ELR (cell line): Measurements from ENCODE around the gene FOXF2.

Experiments used
- DNase-seq: peaks from one replicate; pipeline ENCODE4 v3.0.0-alpha.2; 2015; ENCODE audit warnings: low read depth

The FOXF2 gene

GRCh38 chr6:1407499-1407990, 18.2 kb downstream of the FOXF2 start:
- peak; percentile 43 for DNase-seq

DNA sequence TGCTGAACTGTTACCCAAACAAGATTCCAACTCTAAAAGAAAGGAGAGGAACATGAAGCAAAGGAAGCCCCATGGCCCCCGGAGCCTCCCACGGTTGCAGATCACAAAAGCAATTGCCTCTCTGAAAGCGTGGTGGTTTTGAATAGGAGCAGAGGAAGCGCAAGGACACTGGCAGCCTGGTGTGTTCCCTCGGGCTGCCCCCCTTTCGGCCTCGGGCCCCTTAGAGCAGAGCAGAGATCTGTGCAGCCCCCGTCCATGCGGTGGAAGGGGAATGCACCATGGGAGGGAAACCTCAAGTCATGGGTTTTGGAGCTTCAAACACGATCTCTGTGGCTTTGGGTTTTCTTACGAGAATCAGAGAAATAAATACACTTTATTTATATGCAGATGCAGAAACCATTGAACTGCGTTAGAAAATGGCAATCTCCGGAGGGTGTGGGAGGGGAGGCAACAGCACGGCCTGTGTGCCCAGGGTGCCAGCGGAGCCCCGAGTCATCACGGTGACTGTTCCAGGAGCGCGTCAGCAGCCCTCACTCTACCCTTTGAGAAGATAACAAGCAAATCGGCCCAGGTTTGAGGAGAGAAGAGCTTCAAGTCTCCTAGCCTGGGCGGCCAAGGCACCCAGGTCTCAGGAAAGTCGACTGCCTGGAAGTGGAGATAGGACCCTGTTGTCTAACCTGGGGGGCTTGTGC, 20.5 kb downstream of the FOXF2 start:
- DNase-seq: no peak

- DNase-seq: no peak
Observed at GRCh38 chr6:1412901-1413300, 23.5 kb downstream of the FOXF2 start.

GRCh38 chr6:1415416-1416063, 26.2 kb downstream of the FOXF2 start:
- peak; percentile 26 for DNase-seq

- DNase-seq: no peak
Observed at GRCh38 chr6:1416191-1416760, 26.9 kb downstream of the FOXF2 start.

DNA sequence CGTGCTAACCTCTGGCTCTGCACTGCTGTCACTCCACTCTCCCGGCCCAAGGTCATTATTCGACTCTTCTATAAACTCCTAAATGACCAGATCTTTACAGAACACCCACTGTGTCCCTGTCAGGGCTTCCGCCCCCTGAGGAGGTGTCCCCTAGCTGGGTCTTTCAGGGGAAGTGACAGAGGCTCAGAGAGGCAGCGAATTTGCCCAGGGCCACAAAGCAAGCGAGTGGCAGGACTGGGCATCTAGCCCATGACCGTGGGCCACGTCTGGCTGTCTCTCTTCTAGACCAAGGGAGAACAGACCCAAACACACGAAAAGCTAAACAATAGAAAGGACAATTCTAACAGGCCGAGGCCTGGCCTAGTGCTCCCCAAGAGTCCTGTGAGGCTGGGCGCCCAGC, 27.4 kb downstream of the FOXF2 start:
- DNase-seq: no peak

- DNase-seq: no peak
Observed at GRCh38 chr6:1417718-1418117, 28.3 kb downstream of the FOXF2 start.

DNA sequence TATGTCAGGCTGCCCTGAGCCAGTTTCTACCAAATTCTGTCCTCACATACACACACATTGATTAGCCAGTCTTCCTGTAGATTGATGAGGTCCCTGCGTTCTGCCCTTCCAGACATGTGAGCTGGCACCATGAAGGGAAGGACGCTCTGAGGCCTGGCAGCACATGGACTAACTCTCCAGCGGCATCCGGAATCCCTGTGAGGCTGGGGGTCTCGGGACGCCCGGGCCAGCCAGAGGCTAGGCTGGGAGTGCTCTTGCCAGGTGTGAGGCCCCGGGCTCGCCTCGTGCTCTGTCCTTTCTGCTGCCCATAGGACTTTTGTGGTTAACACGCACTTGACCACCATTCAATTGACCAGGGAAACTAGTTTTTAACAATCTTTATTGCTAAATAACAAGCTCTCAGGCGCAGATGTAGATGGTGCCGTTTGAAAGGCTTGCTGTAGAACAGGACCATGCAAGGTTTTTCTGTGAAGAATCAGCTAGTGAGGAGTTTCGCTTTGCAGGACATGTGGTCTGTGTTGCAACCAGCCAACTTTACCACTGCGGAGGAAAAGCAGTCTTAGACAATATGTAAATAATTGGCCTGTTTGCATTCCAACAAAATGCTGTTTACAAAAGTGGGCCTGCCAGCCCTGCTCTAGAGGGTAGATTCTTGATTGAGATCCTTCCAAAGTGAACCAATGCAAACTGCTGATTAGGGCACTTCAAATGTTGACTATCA, 29.3 kb downstream of the FOXF2 start:
- DNase-seq: no peak

GRCh38 chr6:1420382-1420781, 31.0 kb downstream of the FOXF2 start:
- no peak for DNase-seq

DNA sequence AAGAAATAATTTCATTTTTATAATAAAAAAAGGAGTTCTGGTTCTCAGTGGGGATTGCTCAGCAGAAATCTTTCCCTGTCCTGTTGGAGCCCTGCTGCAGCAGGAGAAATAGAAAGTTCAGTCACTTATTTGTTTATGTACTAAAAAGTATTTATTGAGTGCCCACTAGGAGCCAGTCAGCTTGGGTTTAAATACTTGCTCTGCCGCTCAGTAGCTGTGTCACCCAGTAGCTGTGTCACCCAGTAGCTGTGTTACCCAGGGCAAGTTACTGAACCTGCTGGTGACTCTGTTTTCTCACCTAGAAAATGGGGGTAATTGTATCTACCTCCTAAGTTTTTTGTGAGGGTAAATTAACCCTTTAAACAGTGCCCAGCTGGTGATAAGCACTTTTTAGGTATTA, 32.9 kb downstream of the FOXF2 start:
- peak; percentile 19 for DNase-seq

DNA sequence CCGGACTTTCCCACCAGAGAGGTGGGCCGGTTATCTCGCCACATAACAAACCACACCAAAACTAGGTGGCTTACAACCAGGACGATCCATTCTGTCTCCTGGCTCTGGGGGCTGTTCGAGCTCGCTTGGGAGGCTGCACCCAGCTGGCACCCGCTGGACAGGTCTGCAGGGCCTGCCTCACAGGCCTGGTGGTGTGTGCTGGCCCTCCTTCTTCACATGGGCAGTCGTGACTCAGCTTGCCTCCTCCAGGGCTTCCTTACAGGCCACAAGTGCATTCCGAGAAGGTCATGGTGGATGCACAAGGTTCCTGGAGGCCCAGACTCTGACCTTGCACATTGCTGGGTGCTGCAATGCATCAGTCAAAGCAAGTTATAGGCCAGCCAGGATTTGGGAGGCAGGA, 34.2 kb downstream of the FOXF2 start:
- peak; percentile 53 for DNase-seq

- peak; percentile 72 for DNase-seq
Observed at GRCh38 chr6:1424306-1424927, 35.0 kb downstream of the FOXF2 start.

- DNase-seq: no peak
Observed at GRCh38 chr6:1426416-1426815, 37.0 kb downstream of the FOXF2 start.

GRCh38 chr6:1435806-1436205, 46.4 kb downstream of the FOXF2 start:
- peak; percentile 38 for DNase-seq

DNA sequence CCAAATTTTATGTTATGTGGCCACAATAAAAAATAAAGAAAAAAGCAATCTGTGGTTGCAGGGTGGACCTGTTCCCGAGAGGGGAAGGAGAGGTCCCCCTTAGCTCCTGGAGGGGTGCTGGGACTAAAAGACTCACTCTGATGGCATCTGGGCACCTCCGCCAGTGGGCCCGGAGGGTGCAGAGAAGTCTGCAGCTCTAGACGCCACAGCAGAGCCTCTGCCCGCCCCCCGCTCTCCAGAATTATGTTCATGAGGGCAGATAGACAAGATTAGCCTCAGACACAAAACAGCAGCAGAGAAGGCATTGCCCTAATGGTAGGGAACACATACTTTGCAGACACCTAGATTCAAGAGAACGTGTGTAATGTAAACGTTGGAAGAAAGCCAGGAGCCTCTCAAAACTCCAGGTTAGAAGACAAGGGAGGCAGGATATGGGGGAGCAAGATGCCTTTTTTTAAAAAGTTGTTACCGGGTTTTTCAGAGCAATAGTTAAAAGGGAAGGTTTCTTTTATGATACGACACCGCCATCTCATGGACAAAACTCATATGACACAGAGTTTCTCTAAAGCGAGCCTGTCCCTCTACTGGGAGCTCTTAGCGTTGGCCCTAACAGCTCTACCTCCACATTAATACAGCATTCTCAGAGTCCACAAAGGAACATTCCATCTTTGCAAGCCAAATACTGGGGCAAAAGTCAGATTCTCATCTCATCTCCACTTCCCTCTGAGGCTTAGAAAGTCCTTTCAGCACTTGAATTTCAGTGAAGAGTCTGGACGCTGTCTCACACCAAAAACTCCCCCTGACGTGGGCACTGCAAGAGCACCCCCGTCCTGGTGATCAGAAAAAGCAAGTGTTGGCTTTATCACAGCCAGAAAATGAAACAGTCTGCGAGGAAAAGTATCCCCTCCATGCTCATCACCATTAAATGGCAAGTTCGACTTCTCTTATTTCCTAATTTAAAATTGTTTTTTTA, 47.2 kb downstream of the FOXF2 start:
- DNase-seq: peak; percentile 80

DNA sequence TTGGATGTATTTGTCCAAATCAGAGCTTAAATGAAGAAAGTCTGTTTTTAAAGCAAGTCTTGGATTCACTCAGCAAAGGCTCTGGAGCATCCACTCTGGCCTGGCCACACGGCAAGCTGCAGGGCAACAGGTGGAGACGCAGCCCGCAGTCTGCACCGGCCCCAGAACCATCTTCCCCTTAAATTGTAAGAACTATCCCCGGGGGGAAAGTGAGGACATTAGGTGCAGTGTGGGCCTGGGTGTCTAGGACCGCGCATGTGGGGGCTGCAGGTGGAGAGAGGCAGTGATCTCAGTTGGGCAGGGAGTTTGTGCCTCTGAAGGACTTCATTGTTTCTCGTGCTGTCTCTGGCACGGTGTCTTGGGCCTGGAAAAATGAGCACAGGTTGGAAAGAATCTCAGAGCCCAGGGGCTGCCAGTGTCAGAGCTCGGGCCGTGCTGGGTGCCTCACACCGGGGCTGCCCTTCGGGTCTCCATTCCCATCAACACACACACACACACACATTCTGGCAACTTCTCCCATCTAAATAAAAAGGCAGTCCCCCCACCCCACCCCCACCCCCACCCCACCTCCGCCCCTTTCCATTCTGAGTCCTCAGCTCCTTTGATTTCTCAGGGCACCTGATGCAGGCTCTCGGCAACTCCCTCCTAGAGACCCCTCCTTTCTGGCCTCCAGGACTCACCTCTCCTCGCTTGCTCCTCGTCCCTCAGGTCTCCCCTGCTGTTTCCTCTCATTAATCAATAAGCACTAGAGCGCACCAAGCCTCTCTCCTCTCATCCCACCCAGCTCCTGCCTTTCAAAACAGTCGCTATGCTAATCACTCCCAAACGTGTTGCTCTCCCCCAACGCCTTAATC, 48.4 kb downstream of the FOXF2 start:
- DNase-seq: no peak

DNA sequence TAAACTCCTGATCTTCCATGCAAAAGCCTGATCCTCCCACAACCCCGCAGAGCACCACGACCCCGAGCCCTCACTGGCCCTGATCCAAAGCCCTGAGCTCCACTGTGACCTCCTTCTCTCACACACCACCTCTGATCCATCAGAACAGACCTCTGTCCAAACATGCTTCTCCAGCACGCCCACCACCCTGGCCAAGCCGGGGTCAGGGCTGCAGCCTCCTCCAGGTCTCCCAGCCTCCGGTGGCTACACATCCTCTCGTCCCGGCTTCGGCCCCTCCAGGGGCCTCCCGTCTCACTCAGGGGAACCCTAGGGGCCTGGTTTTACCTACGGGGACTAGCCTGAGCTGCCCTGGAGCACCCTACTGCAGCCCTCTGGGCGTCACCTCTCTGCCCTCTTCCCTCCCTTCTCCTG, 49.1 kb downstream of the FOXF2 start:
- DNase-seq: no peak

DNA sequence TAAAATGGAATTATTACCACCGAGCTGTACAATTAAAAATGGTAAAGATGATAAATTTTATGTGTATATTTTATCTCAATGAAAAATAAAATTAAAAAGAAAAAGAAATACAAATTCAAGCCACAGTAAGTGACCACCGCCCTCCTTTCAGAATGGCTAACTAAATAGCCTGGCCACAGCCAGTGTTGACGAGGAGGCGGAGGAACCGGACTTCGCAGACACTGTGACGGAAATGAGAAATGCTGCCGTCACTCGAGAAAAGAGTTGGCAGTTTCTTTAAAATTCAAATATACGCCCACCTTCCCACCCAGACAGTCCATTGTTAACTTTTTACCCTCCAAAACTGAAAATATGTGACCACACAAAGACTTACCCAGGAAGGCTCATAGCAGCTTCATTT, 50.0 kb downstream of the FOXF2 start:
- DNase-seq: no peak

GRCh38 chr6:1442929-1443328, 53.6 kb downstream of the FOXF2 start:
- DNase-seq: no peak
